Measurements from ENCODE around the gene TAS2R19. TPM values are rescaled to one million over a fixed set of nuclear protein-coding genes. Genes with fewer than 3 reads are reported as not detected.
"Not testable (repeated sequence)": the region's sequence is repeated elsewhere in the genome, so short reads cannot be mapped to it uniquely, and the experiment has no call there.

TAS2R19 gene
- total RNA-seq, 1 donor from 2014 or later, result 3.3 TPM

- TF ChIP-seq CTCF (conservative IDR thresholded peaks at IDR 0.05), result no peak
- H3K27ac Mint-ChIP-seq (ENCODE audit: unreplicated experiment), result no peak overlapping the region
- no peaks in the 10 kb centered on the region for H3K27me3 Mint-ChIP-seq (ENCODE audit: low read depth)
- H3K4me3 Mint-ChIP-seq, result no peak overlapping the region
- no peak for DNase-seq (ENCODE audit: low read depth, low spot score)
- H3K9me3 Mint-ChIP-seq, result peaks cover 16% of the 10 kb centered on the region
- H3K36me3 Mint-ChIP-seq (ENCODE audit: low read depth), result peaks cover 44% of the 10 kb centered on the region
- H3K4me1 Mint-ChIP-seq, result no peaks in the 10 kb centered on the region
These were observed 16.8 kb upstream of the TAS2R19 start for GRCh38 chr12:11039171-11039570.

GRCh38 chr12:11033959-11034358 lies 11.5 kb upstream of the TAS2R19 start:
- H3K27ac Mint-ChIP-seq (ENCODE audit: unreplicated experiment); H3K9me3 Mint-ChIP-seq; H3K4me3 Mint-ChIP-seq; H3K4me1 Mint-ChIP-seq; DNase-seq (ENCODE audit: low read depth, low spot score); H3K27me3 Mint-ChIP-seq (ENCODE audit: low read depth): not testable (repeated sequence)
- H3K36me3 Mint-ChIP-seq (ENCODE audit: low read depth), result peaks cover 36% of the 10 kb centered on the region

GRCh38 chr12:11031307-11031706 lies 8.9 kb upstream of the TAS2R19 start, which contains the start of gene TAS2R31:
TSS of gene TAS2R31 (minus strand) at chr12:11031407. CDS start at chr12:11031335, 72 bp downstream.
- Mint-ChIP-seq H3K4me1 (no peaks in the 10 kb centered on the region), H3K9me3 (peaks cover 5% of the 10 kb centered on the region), H3K36me3 (ENCODE audit: low read depth) (peaks cover 40% of the 10 kb centered on the region), H3K27ac (ENCODE audit: unreplicated experiment) (no peak within 1 kb of the TSS), H3K4me3 (no peak within 1 kb of the TSS), H3K27me3 (ENCODE audit: low read depth) (no peaks in the 10 kb centered on the region)
- TF ChIP-seq CTCF (conservative IDR thresholded peaks at IDR 0.05), result no peak
- DNase-seq (ENCODE audit: low read depth, low spot score), result no peak

DNA sequence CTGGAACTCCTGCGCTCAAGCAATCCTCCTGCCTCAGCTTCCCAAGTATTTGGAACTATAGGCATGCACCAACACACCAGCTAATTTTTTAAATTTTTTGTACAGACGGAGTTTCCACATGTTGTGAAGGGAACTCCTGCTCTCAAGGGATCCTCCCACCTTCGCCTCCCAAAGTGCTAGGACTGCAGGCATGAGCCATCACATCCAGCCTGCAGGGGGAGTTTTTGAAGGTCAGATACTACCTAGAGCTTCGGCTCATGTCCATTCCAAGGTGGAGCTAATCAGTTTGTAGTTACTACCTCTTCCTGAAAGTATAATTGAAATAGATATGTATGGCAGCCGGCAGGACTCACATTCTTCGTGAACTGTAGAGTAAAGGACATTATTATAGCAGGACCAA lies 3.7 kb upstream of the TAS2R19 start:
- H3K27ac Mint-ChIP-seq (ENCODE audit: unreplicated experiment), result no peak overlapping the region
- TF ChIP-seq CTCF (conservative IDR thresholded peaks at IDR 0.05), result no peak
- no peaks in the 10 kb centered on the region for H3K4me1 Mint-ChIP-seq
- H3K27me3 Mint-ChIP-seq (ENCODE audit: low read depth), result no peaks in the 10 kb centered on the region
- peaks cover 42% of the 10 kb centered on the region for H3K36me3 Mint-ChIP-seq (ENCODE audit: low read depth)
- no peak overlapping the region for H3K4me3 Mint-ChIP-seq
- peaks cover 9% of the 10 kb centered on the region for H3K9me3 Mint-ChIP-seq
- DNase-seq (ENCODE audit: low read depth, low spot score), result no peak

GRCh38 chr12:11023387-11023786 lies 967 bp upstream of the TAS2R19 start:
- no peak overlapping the region for H3K27ac Mint-ChIP-seq (ENCODE audit: unreplicated experiment)
- no peak for DNase-seq (ENCODE audit: low read depth, low spot score)
- no peak for TF ChIP-seq CTCF (conservative IDR thresholded peaks at IDR 0.05)
- peaks cover 35% of the 10 kb centered on the region for H3K36me3 Mint-ChIP-seq (ENCODE audit: low read depth)
- H3K27me3 Mint-ChIP-seq (ENCODE audit: low read depth), result no peaks in the 10 kb centered on the region
- H3K9me3 Mint-ChIP-seq, result peaks cover 9% of the 10 kb centered on the region
- H3K4me1 Mint-ChIP-seq, result no peaks in the 10 kb centered on the region
- H3K4me3 Mint-ChIP-seq, result no peak overlapping the region

DNA sequence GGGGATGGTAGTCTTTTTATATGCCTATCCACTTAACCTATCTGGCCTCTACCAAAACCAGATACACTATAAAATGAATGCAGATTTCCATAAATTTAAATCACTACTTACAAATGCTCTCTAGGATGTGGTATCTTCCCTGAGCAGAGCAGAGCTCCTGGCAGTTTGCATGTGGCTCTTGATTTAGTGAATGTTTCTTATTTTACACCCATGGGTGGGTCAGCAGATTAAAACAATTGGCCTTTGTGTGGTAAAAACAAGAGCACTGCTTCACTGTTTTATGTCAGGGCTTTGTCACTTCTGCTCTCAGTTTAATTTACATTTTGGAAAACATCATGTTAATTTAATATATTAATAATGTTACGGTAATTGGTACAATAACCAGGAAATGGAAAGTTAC lies 5.5 kb downstream of the TAS2R19 start:
- H3K27ac Mint-ChIP-seq (ENCODE audit: unreplicated experiment), result no peak overlapping the region
- H3K4me3 Mint-ChIP-seq, result no peak overlapping the region

More for the DNA sequence above, 5.5 kb downstream of the TAS2R19 start:
- H3K27me3 Mint-ChIP-seq (ENCODE audit: low read depth), result no peaks in the 10 kb centered on the region
- H3K4me1 Mint-ChIP-seq, result peaks cover 3% of the 10 kb centered on the region
- DNase-seq (ENCODE audit: low read depth, low spot score), result no peak
- peaks cover 8% of the 10 kb centered on the region for H3K36me3 Mint-ChIP-seq (ENCODE audit: low read depth)
- no peak for TF ChIP-seq CTCF (conservative IDR thresholded peaks at IDR 0.05)
- H3K9me3 Mint-ChIP-seq, result no peaks in the 10 kb centered on the region
